Left ventricle myocardium inferior (tissue), 1 donor: ENCODE results near the gene XYLT2. TPM values are rescaled to one million over a fixed set of nuclear protein-coding genes. Genes with fewer than 3 reads are reported as not detected.

Source experiments
- DNase-seq: peaks from one replicate; pipeline ENCODE4 v3.0.0-alpha.2; 2020
- H3K27ac ChIP-seq: fragments of 200-600 bp; replicated peaks from 2 replicates; pipeline ENCODE4 v1.8.0; 2021
- H3K27me3 ChIP-seq: fragments of 200-600 bp; 2 replicates; pipeline ENCODE4 v1.8.0; 2021; ENCODE audit warnings: low read depth
- H3K36me3 ChIP-seq: fragments of 200-600 bp; 2 replicates; pipeline ENCODE4 v1.8.0; 2021
- H3K4me1 ChIP-seq: fragments of 200-600 bp; 2 replicates; pipeline ENCODE4 v1.8.0; 2021
- H3K4me3 ChIP-seq: fragments of 200-600 bp; 2 replicates; pipeline ENCODE4 v1.8.0; 2021; ENCODE audit warnings: mild to moderate bottlenecking, moderate library complexity
- H3K9me3 ChIP-seq: fragments of 200-600 bp; replicated peaks from 2 replicates; pipeline ENCODE4 v1.8.0; 2021
- intact Hi-C: fragments of 100-400 bp; cut with micrococcal nuclease; formaldehyde crosslinking; loops from one replicate; pipeline ENCODE4 v1.11.0; 2022
- total RNA-seq: library from RNA; stranded (reverse); fragmentation: NEBNext Ultra II Directional; extraction: Animal tissue kit (Norgen Biotek cat#: 25700); gene quantifications from one replicate; pipeline ENCODE4 v1.2.1, GENCODE V29; 2021
- TF ChIP-seq, protein P1 (sequence below): fragments of 200-600 bp; IDR thresholded peaks from 2 replicates; pipeline ENCODE4 v1.8.0; 2021; ENCODE audit warnings: antibody characterized with exemption, mild to moderate bottlenecking, borderline replicate concordance
- donor health status: DM: no; HTN: yes; CAD: no; lungs with severe emphysema.

Gene XYLT2
- total RNA-seq, 1 donor from 2014 or later, result 12.6 TPM

- intact Hi-C loops, result no loop called here
- H3K36me3 ChIP-seq, result no peaks in the 10 kb centered on the region
- peaks cover 4% of the 10 kb centered on the region for H3K27me3 ChIP-seq
Observed at GRCh38 chr17:50319306-50320004, 26.5 kb upstream of the XYLT2 start.

GRCh38 chr17:50322271-50322670, 23.7 kb upstream of the XYLT2 start:
- no peak for DNase-seq
- Histone ChIP-seq H3K4me1 (no peaks in the 10 kb centered on the region), H3K27me3 (no peaks in the 10 kb centered on the region), H3K27ac (no peak overlapping the region), H3K36me3 (no peaks in the 10 kb centered on the region), H3K9me3 (no peaks in the 10 kb centered on the region), H3K4me3 (no peak overlapping the region)
- TF ChIP-seq, protein P1, sequence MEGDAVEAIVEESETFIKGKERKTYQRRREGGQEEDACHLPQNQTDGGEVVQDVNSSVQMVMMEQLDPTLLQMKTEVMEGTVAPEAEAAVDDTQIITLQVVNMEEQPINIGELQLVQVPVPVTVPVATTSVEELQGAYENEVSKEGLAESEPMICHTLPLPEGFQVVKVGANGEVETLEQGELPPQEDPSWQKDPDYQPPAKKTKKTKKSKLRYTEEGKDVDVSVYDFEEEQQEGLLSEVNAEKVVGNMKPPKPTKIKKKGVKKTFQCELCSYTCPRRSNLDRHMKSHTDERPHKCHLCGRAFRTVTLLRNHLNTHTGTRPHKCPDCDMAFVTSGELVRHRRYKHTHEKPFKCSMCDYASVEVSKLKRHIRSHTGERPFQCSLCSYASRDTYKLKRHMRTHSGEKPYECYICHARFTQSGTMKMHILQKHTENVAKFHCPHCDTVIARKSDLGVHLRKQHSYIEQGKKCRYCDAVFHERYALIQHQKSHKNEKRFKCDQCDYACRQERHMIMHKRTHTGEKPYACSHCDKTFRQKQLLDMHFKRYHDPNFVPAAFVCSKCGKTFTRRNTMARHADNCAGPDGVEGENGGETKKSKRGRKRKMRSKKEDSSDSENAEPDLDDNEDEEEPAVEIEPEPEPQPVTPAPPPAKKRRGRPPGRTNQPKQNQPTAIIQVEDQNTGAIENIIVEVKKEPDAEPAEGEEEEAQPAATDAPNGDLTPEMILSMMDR, result no peak
- intact Hi-C loops, result no loop called here

More at GRCh38 chr17:50319306-50320004, 26.5 kb upstream of the XYLT2 start:
- no peak overlapping the region for H3K27ac ChIP-seq
- H3K9me3 ChIP-seq, result no peaks in the 10 kb centered on the region
- no peak overlapping the region for H3K4me3 ChIP-seq
- TF ChIP-seq, protein P1, result no peak
- H3K4me1 ChIP-seq, result no peaks in the 10 kb centered on the region
- no peak for DNase-seq

- TF ChIP-seq, protein P1, result no peak
Observed at GRCh38 chr17:50323060-50323459, 22.9 kb upstream of the XYLT2 start.

DNA sequence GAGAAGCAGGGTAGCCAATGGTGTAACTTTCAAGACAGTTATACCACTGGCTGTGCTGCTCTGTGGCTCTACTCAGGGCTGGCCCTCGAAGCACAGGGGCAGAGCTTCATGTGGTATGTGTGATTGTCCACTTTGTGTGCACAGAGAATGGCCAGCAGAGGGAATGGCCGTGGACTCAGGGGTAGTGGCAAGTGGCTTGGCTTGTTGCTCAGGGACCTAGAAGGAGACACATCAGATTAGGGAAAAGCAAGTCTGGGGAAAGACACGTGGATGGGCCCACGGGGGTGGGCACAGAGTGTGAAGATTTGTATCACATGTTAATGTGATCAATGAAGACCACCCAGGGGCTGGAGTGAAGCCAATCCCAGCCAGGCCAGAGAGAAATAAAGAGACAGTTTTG, 20.0 kb upstream of the XYLT2 start:
- no peak overlapping the region for H3K4me3 ChIP-seq
- no peaks in the 10 kb centered on the region for H3K9me3 ChIP-seq
- no peaks in the 10 kb centered on the region for H3K36me3 ChIP-seq
- H3K27ac ChIP-seq, result no peak overlapping the region
- intact Hi-C loops, result no loop called here
- no peaks in the 10 kb centered on the region for H3K4me1 ChIP-seq
- TF ChIP-seq, protein P1, result no peak
- peaks cover 1% of the 10 kb centered on the region for H3K27me3 ChIP-seq
- DNase-seq, result no peak

More at GRCh38 chr17:50323060-50323459, 22.9 kb upstream of the XYLT2 start:
- no peak for DNase-seq
- Histone ChIP-seq H3K36me3 (no peaks in the 10 kb centered on the region), H3K27ac (no peak overlapping the region), H3K9me3 (no peaks in the 10 kb centered on the region), H3K4me1 (no peaks in the 10 kb centered on the region), H3K27me3 (no peaks in the 10 kb centered on the region), H3K4me3 (no peak overlapping the region)
- intact Hi-C loops, result no loop called here

DNA sequence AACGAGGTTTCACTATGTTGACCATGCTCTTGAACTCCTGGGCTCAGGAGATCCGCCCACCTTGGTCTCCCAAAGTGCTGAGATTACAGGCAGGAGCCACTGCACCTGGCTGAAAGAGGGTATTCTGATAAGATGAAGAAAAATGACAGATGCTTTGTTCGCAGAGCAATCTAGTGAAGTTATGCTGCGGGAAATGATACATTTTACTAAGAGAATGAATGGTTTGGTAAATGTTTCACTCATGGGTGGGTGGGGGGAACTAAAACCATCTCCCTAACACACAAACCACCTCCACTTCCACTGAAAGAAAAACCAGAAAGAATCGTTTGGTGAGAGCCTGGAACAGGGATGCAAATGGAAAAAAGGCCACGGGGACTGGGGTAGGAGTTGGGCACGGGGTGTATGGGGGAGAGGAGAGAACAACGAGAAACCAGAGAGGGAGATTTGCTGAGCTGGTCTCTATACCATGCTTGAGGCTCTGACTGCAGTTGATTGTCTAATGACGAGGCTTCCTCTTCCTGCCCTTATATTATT, 19.0 kb upstream of the XYLT2 start:
- peaks cover 3% of the 10 kb centered on the region for H3K4me1 ChIP-seq
- intact Hi-C loops, result no loop called here
- no peaks in the 10 kb centered on the region for H3K9me3 ChIP-seq
- no peak for DNase-seq
- no peak overlapping the region for H3K27ac ChIP-seq
- H3K4me3 ChIP-seq, result no peak overlapping the region
- no peaks in the 10 kb centered on the region for H3K36me3 ChIP-seq
- H3K27me3 ChIP-seq, result peaks cover 5% of the 10 kb centered on the region
- TF ChIP-seq, protein P1, result no peak
